NB4 (cell line): ENCODE data around the gene IFNGR2.

Source experiments
- MYC ChIP-seq: IDR thresholded peaks from 2 replicates; pipeline ENCODE4 v1.6.1; 2011; ENCODE audit warnings: low read depth, low read length
- POLR2A ChIP-seq: IDR thresholded peaks from 2 replicates; pipeline ENCODE4 v1.6.1; 2011; ENCODE audit warnings: mild to moderate bottlenecking; ENCODE audit not compliant: insufficient read length; ENCODE audit errors: extremely low read depth
- TF ChIP-seq, protein P1 (sequence below): IDR thresholded peaks from one replicate; pipeline ENCODE4 v1.5.1; 2012; ENCODE audit warnings: low read depth, low read length
- TF ChIP-seq, protein P2 (sequence below): IDR thresholded peaks from 2 replicates; pipeline ENCODE4 v1.6.1; 2011; ENCODE audit warnings: low read depth, low read length

DNA sequence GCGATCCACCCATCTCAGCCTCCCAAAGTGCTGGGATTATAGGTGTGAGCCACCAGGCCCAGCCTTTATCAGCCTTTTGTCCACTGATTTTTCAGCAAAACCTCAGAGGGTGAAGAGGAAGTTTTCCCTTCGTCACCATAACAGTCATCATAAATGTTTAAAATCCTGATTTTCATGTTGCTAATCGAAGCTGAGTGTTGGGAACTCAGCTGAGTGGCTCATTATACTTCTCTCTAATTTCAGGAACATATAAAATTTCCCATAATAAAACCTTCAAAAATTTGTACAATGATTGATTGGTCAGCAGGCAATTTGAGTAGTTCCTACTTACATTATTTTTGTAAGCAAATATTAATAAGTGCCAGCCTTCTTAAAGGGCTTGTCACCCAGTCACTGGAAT is 31.8 kb upstream of the IFNGR2 start:
- TF ChIP-seq, protein P1, sequence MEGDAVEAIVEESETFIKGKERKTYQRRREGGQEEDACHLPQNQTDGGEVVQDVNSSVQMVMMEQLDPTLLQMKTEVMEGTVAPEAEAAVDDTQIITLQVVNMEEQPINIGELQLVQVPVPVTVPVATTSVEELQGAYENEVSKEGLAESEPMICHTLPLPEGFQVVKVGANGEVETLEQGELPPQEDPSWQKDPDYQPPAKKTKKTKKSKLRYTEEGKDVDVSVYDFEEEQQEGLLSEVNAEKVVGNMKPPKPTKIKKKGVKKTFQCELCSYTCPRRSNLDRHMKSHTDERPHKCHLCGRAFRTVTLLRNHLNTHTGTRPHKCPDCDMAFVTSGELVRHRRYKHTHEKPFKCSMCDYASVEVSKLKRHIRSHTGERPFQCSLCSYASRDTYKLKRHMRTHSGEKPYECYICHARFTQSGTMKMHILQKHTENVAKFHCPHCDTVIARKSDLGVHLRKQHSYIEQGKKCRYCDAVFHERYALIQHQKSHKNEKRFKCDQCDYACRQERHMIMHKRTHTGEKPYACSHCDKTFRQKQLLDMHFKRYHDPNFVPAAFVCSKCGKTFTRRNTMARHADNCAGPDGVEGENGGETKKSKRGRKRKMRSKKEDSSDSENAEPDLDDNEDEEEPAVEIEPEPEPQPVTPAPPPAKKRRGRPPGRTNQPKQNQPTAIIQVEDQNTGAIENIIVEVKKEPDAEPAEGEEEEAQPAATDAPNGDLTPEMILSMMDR: no peak
- TF ChIP-seq POLR2A (no peak), MYC (no peak)
- TF ChIP-seq, protein P2, sequence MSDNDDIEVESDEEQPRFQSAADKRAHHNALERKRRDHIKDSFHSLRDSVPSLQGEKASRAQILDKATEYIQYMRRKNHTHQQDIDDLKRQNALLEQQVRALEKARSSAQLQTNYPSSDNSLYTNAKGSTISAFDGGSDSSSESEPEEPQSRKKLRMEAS: no peak
